Stimulated activated effector memory CD8-positive, alpha-beta T cell treated with anti-CD3 and anti-CD28 coated beads, Interleukin-12 subunit alpha, Interleukin-12 subunit beta, amount 100 ng/mL, for 72 hours (primary cell): ENCODE measurements around the gene P4HA2.

Experiments used
- ATAC-seq: fragments of 150-1000 bp; cut with Tn5 transposase; 2 replicates; pipeline ENCODE4 v1.10.0; 2021
- DNase-seq, 2 donors: peaks; one replicate each; pipeline ENCODE4 v3.0.0; 2021 to 2022; ENCODE audit warnings: low spot score in 2 of 2
- H3K27ac Mint-ChIP-seq: one replicate; pipeline ENCODE4 v1.8.0; 2022; ENCODE audit warnings: mild to moderate bottlenecking, mixed read lengths
- H3K36me3 Mint-ChIP-seq: one replicate; pipeline ENCODE4 v1.8.0; 2022; ENCODE audit warnings: mild to moderate bottlenecking, mixed read lengths
- H3K4me1 Mint-ChIP-seq: one replicate; pipeline ENCODE4 v1.8.0; 2022; ENCODE audit warnings: mixed read lengths
- H3K4me3 Mint-ChIP-seq: one replicate; pipeline ENCODE4 v1.8.0; 2022; ENCODE audit warnings: mild to moderate bottlenecking, mixed read lengths
- H3K9me3 Mint-ChIP-seq: one replicate; pipeline ENCODE4 v1.8.0; 2022; ENCODE audit warnings: mixed read lengths

P4HA2 gene

DNA sequence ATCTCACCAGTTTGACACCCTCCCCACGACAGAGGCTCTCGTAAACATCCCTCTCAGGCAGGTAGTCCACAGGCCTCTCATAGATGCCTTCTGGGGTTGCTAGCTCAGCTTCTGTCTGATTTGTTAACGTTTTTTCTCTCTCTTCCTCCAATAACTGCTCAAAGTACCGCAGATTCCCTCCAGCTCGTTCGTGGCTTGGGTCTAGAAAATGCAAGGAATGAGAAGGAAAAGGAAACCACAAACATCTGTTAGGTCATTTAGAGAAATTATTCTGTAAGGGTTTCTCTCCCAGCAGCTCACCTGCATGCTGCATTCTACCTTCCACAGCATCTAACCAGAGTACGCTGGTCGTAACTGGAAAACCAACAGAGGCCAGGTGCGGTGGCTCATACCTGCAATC, 18.5 kb downstream of the P4HA2 start:
- DNase-seq (no peak), ATAC-seq (no peak)
- no peak overlapping the region for H3K4me3 Mint-ChIP-seq
- H3K4me1 Mint-ChIP-seq, result peaks cover 8% of the 10 kb centered on the region
- H3K9me3 Mint-ChIP-seq, result no peaks in the 10 kb centered on the region
- H3K36me3 Mint-ChIP-seq, result peaks cover 10% of the 10 kb centered on the region
- H3K27ac Mint-ChIP-seq, result no peak overlapping the region

DNA sequence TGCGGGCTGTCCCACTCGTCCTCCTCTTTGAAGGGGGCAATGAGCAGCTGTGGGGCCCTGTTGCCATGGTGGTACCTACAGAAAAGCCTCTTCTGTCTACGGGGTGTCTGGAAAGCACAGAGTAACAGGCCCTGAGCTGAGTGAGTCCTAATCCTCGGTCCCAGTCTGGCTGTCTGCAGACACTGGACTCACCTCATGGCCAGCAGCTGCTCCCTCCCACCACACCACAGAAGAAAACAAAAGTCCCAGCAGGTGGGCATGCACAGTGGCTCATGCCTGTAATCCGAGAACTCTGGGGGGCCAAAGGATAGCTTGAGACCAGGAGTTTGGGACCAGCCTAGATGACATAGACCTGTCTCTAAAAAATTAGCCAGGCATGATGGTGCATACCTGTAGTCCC, 19.9 kb downstream of the P4HA2 start:
- H3K9me3 Mint-ChIP-seq, result no peaks in the 10 kb centered on the region
- H3K4me1 Mint-ChIP-seq, result peaks cover 14% of the 10 kb centered on the region
- no peak overlapping the region for H3K4me3 Mint-ChIP-seq
- ATAC-seq (no peak), DNase-seq (no peak)
- no peak overlapping the region for H3K27ac Mint-ChIP-seq
- peaks cover 15% of the 10 kb centered on the region for H3K36me3 Mint-ChIP-seq

DNA sequence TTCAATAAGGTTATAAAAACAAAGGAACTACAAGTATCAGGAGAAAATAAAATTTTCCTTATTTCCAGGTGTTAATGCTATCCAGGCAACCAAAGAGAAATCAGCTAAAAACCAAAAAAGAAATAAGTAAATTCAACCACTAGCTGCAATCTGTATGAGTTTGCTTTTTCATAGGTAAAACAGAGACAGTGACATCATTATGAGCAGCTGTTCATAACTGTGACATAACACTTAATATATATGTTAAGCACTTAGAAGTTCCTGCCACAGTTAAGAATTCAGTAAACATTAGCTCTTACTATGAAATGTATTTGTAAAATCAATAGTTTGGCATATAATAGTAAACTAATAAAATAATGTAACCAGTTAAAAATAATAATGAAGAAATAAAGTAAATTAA, 20.9 kb downstream of the P4HA2 start:
- peaks cover 14% of the 10 kb centered on the region for H3K4me1 Mint-ChIP-seq
- H3K36me3 Mint-ChIP-seq, result peaks cover 15% of the 10 kb centered on the region
- ATAC-seq (no peak), DNase-seq (no peak)
- H3K27ac Mint-ChIP-seq, result no peak overlapping the region
- H3K9me3 Mint-ChIP-seq, result no peaks in the 10 kb centered on the region
- no peak overlapping the region for H3K4me3 Mint-ChIP-seq

DNA sequence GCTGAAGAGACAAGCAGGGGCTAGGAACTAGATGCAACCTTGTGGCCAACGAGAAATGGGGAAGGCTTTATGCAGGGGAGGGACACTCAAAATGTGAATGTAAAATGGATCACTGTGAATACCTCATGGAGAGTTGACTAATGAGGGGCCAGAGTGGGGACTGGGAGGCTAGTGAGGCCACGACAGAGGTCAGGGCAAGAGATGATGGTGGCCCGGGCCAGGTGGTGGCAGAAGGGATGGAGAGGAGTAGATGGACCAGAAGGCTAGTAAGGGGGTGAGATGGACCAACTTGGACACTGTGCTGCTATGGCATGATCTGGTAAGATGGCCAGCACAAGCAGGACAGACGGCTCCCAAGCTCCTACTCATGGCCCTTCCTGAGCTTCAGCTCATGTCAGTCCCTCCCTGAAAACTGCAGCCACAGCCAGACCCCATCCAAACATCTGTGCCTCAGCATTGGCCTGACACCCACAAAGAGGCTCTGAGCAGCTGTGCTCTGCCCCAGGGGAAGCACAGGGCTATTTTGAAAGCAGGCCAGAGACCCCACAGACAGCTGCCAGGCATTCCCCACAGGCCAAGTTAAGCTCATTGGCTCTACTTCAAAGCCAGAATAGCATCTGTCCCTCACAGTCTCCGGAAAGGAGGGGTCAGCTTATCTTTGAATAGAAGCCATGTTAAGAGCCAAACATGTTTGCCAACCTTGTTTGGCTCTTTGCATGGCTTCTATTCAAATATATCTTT, 22.1 kb downstream of the P4HA2 start:
- peaks cover 14% of the 10 kb centered on the region for H3K4me1 Mint-ChIP-seq
- H3K36me3 Mint-ChIP-seq, result peaks cover 15% of the 10 kb centered on the region
- DNase-seq (no peak), ATAC-seq (no peak)
- H3K4me3 Mint-ChIP-seq, result no peak overlapping the region
- no peak overlapping the region for H3K27ac Mint-ChIP-seq
- H3K9me3 Mint-ChIP-seq, result no peaks in the 10 kb centered on the region

DNA sequence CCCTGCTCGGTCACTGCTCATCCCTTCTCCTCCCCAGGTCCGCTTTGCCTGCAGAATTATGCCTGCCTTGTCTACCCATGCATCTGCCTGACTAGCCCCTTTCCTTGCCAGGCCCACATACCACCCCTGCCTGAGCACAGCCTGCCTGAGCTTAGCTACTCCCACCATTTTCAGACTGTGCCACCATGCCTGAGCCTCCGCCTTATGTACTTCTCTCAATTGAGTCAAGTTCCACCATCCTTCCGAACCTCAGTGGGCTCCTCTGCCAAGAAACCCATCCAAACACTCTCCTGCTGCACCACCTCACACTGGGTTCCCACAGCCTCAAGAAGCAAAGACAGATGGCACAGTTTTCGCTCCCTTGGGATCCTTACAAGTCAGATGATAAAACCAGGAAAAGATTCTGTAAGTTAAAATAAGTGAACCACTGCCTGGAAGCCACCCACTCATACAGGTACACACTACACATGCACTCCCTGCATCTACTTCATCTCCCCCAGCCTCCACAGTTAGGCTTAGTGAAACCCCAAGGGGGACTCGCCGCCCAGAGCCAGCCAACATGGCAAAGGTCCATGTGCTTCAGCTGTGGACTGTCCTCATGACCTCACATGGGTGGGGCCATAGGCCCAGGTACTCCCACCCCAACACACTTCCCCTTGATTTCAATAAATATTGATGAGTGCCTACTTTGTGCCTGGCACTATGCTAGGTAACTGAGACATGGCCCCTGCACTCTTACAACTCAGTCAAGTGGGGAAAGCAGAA, 23.1 kb downstream of the P4HA2 start:
- no peak overlapping the region for H3K27ac Mint-ChIP-seq
- ATAC-seq, result no peak
- peaks cover 15% of the 10 kb centered on the region for H3K36me3 Mint-ChIP-seq
- H3K9me3 Mint-ChIP-seq, result no peaks in the 10 kb centered on the region
- H3K4me3 Mint-ChIP-seq, result no peak overlapping the region
- DNase-seq, result no peak
- H3K4me1 Mint-ChIP-seq, result peaks cover 14% of the 10 kb centered on the region

DNA sequence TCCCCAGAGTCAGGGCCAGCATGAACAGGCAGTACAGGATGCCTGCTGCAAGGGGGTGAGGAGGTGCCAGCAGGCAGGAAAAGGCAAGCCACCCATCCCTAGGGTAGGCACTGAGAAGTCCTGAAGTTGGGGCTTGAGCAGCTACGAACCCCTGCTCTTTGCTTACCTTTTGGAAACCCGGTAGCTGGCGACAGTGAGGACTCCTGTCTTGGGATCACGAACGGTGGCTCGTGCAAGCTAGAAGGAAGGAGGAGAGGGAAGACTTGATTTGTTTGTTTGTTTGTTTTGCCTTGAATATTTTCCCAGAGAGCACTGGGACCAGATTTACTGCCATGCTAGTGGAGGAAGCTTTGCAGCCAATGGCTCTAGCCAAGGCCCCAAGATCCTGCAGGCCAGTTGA, 23.7 kb downstream of the P4HA2 start:
- DNase-seq, result no peak
- Mint-ChIP-seq H3K27ac (peak overlapping the region; percentile 35), H3K9me3 (no peaks in the 10 kb centered on the region), H3K4me3 (no peak overlapping the region), H3K4me1 (peaks cover 14% of the 10 kb centered on the region), H3K36me3 (peaks cover 11% of the 10 kb centered on the region)
- ATAC-seq, result peak; percentile 8

DNA sequence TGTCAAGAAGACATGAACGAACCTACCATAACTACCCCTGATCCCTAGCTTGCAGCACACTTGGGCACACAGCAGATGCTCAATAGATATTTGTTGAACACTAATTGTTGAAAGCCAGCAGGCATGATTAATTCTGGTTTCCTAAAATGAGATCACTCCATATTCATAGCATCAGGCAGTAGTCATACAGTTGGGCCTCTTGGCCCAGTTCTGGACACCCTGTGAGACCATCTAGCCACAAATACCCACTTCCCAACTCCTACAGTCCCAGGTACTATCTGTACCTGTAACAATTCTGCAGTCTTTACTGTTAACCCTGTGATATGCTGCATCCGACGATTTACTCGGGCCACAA, 24.2 kb downstream of the P4HA2 start:
- H3K9me3 Mint-ChIP-seq, result no peaks in the 10 kb centered on the region
- H3K27ac Mint-ChIP-seq, result peak overlapping the region; percentile 35
- no peak for DNase-seq
- peak; percentile 55 for ATAC-seq
- H3K4me3 Mint-ChIP-seq, result no peak overlapping the region
- H3K36me3 Mint-ChIP-seq, result peaks cover 11% of the 10 kb centered on the region
- peaks cover 14% of the 10 kb centered on the region for H3K4me1 Mint-ChIP-seq

DNA sequence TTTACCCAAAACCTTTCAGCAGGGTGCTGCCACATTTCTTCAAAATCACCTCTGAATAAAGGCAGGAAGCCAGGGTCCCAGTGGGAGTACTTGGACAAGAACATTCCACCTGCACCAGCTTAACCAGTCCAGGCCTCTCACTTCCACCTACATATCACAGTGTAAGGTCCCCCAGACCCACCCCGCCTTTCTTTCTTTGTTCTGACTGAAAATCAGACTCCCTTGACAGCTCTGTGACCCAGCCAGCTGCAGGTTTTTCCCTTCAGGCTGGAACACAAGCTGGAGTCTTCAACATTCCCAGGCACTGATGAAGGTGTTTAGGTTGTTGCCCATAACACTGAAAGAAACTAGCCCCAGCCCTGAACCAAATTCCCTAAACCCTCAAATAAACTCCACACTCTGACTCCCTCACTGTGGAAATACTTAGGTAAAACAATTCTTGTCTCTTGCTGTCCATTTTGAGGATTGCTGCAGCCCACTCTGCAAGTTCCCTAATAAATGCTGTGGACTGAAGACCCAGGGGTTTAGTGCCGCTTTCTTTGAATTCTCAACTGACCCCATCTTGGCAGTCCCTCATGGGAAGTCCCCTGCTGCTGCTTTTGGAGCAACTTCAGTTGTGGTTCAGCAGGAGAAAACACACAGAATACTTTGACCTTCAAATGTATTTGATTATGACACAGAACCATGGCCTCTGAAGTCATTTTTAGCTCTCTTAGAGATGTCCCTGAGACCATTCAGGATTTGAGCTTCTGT, 24.8 kb downstream of the P4HA2 start:
- Mint-ChIP-seq H3K36me3 (peaks cover 9% of the 10 kb centered on the region), H3K4me3 (no peak overlapping the region), H3K27ac (peak overlapping the region; percentile 35), H3K4me1 (peaks cover 11% of the 10 kb centered on the region), H3K9me3 (no peaks in the 10 kb centered on the region)
- no peak for DNase-seq
- no peak for ATAC-seq

DNA sequence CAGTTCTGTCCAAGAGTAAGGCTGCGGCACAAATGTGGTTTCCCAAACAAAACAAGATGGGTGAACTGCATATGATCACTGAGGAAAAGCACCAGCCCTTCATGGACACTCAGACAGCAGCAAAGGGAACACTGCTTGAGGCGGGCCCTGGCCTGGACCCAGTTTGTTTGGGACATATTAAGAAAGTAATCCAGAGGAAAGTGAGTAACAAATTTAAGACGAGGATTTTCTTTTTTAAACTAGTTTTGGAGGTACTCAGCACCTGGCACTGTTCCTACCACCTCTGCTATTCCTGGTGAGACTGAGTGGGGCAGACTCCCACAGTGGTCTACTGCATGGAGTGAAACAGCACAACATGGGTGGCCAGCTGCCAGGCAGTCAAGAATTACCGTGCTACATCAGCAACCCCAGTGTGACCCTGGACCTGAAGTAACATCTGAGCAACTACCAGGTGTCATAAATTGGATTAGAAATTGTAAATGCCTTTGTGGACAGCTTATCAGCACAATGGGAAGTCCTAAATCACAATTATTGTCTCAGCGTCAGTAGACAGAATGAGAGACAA, 28.5 kb downstream of the P4HA2 start:
- ATAC-seq (no peak), DNase-seq (no peak)
- Mint-ChIP-seq H3K27ac (no peak overlapping the region), H3K4me3 (no peak overlapping the region), H3K36me3 (peaks cover 5% of the 10 kb centered on the region), H3K4me1 (peaks cover 6% of the 10 kb centered on the region), H3K9me3 (no peaks in the 10 kb centered on the region)

DNA sequence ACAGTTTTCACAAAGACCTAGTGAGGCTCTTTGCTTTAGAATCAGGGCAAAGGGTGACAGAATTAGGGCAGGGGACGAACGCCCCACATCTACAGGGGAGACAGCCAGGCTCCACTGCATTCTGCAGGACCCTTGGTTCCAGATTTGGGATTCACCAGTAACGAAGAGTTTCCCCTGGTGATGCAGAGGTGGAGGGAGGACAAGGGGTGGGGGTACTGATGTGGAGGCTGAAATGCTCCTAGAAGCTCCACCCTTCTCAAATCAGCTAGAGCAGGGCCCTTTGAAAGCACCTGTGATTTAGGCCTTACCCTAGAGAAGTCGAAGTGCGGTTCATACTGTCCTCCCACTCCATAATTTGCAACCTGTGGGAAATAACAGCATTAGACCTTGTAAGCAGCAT, 29.1 kb downstream of the P4HA2 start:
- no peak overlapping the region for H3K27ac Mint-ChIP-seq
- DNase-seq (peak in 1 of 2 donors; percentile 30), ATAC-seq (no peak)
- peaks cover 3% of the 10 kb centered on the region for H3K4me1 Mint-ChIP-seq
- H3K36me3 Mint-ChIP-seq, result peaks cover 5% of the 10 kb centered on the region
- H3K4me3 Mint-ChIP-seq, result no peak overlapping the region
- no peaks in the 10 kb centered on the region for H3K9me3 Mint-ChIP-seq

DNA sequence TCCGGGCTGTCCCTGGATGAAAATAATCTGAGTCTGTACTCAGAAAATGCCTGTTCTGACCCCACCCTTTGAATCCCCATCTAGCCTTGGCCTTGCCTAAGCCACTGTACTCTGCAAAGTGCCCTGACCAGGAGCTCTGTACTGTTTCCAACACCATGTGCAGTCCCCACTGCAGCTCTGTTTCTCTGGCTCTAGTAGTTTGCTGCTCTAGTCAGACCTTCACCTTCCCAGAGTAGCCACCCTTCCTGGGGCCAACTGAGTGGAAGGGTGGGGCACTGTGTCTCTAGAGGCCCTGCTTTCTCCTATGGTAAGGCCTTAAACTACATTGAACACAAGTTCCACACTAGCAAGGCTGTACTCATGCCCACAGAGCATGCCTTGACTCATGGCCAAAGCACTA, 31.9 kb downstream of the P4HA2 start:
- no peak overlapping the region for H3K27ac Mint-ChIP-seq
- H3K36me3 Mint-ChIP-seq, result no peaks in the 10 kb centered on the region
- ATAC-seq, result no peak

DNA sequence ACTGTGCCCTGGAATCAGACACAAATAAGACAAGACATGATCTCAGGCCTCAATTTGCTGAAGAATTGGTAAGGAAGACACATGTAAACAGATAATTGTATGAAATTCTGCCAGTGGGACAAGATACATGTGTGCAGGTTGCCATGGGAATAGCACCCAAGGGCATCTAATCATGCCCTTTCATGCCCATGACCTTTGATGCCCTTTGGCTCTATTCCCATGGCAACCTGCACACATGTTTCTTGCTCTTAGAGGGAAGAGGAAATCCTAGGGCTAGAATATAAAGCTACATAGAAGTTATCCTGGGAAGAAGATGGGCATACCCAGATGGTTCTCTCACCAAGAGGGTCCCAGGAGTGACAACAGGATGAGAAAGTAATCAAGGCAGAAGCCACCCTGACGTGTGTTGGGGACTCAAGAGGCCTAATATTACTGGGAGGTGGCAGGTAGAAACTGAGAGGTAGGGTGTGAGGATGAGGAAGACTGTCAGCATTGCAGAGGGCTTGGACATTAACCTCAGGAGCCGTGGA, 34.4 kb downstream of the P4HA2 start:
- Mint-ChIP-seq H3K36me3 (no peaks in the 10 kb centered on the region), H3K4me1 (no peaks in the 10 kb centered on the region), H3K27ac (no peak overlapping the region), H3K9me3 (no peaks in the 10 kb centered on the region), H3K4me3 (no peak overlapping the region)
- DNase-seq (peak in 1 of 2 donors; percentile 22), ATAC-seq (no peak)

More for the DNA sequence above, 31.9 kb downstream of the P4HA2 start:
- peak in 1 of 2 donors; percentile 18 for DNase-seq
- no peaks in the 10 kb centered on the region for H3K4me1 Mint-ChIP-seq
- no peaks in the 10 kb centered on the region for H3K9me3 Mint-ChIP-seq
- no peak overlapping the region for H3K4me3 Mint-ChIP-seq

DNA sequence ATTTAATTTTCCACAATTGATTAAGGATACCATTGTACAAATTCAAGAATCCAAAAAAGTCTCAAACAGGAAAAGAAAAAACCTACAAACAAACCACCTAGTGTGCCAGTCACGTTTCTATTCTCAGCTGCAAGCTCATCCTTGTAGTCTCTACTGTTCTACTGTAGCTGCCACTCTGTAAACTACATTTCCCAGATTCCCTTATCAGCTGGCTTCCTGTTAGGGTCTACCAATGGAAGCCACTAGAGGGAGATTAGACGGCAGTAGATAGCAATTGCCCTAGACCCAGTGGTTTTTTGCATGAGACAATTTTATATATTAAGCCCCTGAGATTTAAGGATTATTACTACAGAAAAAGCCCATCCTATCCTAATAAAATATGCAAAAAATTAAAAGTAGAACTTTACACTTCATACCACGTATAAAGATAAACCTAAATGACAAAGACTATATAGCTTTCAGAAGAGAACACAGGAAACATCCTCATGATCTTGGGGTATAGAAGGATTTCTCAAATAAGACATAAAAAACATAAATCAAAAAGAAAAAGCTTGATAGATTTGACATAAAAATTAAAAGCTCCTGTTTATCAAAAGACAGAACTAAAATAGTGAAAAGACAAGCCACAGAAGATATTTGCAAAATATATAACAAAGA, 37.4 kb downstream of the P4HA2 start:
- no peaks in the 10 kb centered on the region for H3K36me3 Mint-ChIP-seq
- ATAC-seq (peak; percentile 76), DNase-seq (no peak)
- no peaks in the 10 kb centered on the region for H3K9me3 Mint-ChIP-seq
- H3K4me3 Mint-ChIP-seq, result no peak overlapping the region
- no peaks in the 10 kb centered on the region for H3K4me1 Mint-ChIP-seq
- H3K27ac Mint-ChIP-seq, result no peak overlapping the region

DNA sequence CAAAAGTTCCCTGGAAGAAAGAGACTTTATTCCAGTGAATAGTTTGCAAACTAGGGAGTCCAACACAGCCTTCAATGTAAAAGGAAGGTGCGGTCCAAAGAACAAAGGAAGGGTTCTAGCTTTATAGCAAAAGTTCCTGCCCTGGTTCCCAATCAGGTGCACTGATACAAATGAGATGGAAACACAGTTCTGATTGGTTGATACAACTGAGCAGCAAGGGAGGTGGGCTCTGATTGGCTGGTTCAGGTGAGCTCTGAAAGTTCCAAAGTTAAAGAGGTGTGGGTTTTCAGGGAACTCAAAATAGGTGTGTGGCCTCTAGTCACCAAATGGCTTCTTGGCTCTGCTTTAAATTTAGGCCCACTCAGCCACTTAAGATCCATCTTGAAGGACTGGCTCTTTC, 43.1 kb downstream of the P4HA2 start:
- Mint-ChIP-seq H3K4me3 (no peak overlapping the region), H3K27ac (no peak overlapping the region), H3K4me1 (peaks cover 9% of the 10 kb centered on the region), H3K9me3 (peaks cover 3% of the 10 kb centered on the region), H3K36me3 (no peaks in the 10 kb centered on the region)
- DNase-seq (no peak), ATAC-seq (no peak)

DNA sequence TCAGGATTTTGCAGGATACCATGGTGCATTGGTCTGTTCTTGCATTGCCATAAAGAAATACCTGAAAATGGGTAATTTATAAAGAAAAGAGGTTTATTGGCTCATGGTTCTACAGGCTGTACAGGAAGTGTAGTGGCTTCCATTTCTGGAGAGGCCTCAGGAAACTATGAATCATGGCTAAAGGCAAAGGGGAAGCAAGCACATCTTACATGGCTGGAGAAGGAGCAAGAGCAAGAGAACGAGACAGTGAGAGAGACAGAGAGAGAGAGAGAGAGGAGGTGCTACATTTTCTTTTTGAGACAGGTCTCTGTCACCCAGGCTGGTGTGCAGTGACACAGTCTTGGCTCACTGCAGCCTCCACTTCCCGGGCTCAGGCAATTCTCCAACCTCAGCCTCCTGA, 43.9 kb downstream of the P4HA2 start:
- no peak for ATAC-seq
- Mint-ChIP-seq H3K27ac (peak overlapping the region; percentile 69), H3K4me3 (no peak overlapping the region), H3K9me3 (peaks cover 3% of the 10 kb centered on the region), H3K4me1 (peaks cover 18% of the 10 kb centered on the region), H3K36me3 (no peaks in the 10 kb centered on the region)
- no peak for DNase-seq
